HEK293 (cell line): ENCODE results near the gene SLC12A1.

Source experiments
- CTCF ChIA-PET: fragments of 350-600 bp; formaldehyde crosslinking; extraction: SDS; loops from one replicate; lab custom pipeline; 2021; ENCODE audit warnings: antibody characterized with exemption; lab: Yijun Ruan, JAX
- POLR2A ChIA-PET: fragments of 300-600 bp; formaldehyde crosslinking; extraction: SDS; loops from one replicate; lab custom pipeline; 2020; ENCODE audit warnings: antibody characterized with exemption, inconsistent platforms; lab: Yijun Ruan, JAX
- H3K27ac ChIP-seq: fragments of 200-500 bp; sonication (Bioruptor generic); 2 replicates; pipeline ENCODE4 v1.5.1; 2014; ENCODE audit warnings: low read depth, low read length, control low read depth, inconsistent platforms; ENCODE audit errors: extremely low read depth
- H3K36me3 ChIP-seq, 2 experiments: fragments of 200-500 bp in 1 of 2; sonication (Bioruptor generic) in 1 of 2; 1 replicate in 1 of 2; 2 replicates in 1 of 2; pipeline ENCODE4 v1.5.1; 2014 to 2017; ENCODE audit warnings: inconsistent platforms in 2 of 2, low read length in 2 of 2; ENCODE audit not compliant: control insufficient read depth in 2 of 2, insufficient read depth in 1 of 2
- H3K4me1 ChIP-seq: fragments of 200-500 bp; sonication (Bioruptor generic); 2 replicates; pipeline ENCODE4 v1.5.1; 2014; ENCODE audit warnings: mild to moderate bottlenecking, low read length, inconsistent platforms; ENCODE audit not compliant: control insufficient read depth, insufficient read depth
- H3K4me3 ChIP-seq: 2 replicates; pipeline ENCODE4 v1.5.1; 2011; ENCODE audit warnings: low read depth, mild to moderate bottlenecking, control low read depth, low read length, moderate library complexity
- H3K9me3 ChIP-seq: fragments of 200-500 bp; sonication (Bioruptor generic); 2 replicates; pipeline ENCODE4 v1.5.1; 2014; ENCODE audit warnings: low read depth, low read length, inconsistent platforms; ENCODE audit not compliant: control insufficient read depth, insufficient read depth
- PRDM1 ChIP-seq: fragments of 450-650 bp; formaldehyde crosslinking; IDR thresholded peaks from 2 replicates; pipeline ENCODE4; 2016; ENCODE audit warnings: missing biosample characterization, missing genetic modification characterization
- TRIM28 ChIP-seq: IDR thresholded peaks from 2 replicates; pipeline ENCODE4 v1.6.1; 2011; ENCODE audit warnings: low read length, control low read depth, borderline replicate concordance
- ZBTB10 ChIP-seq: fragments of 450-650 bp; formaldehyde crosslinking; IDR thresholded peaks from 2 replicates; pipeline ENCODE4 v1.5.1; 2016; ENCODE audit warnings: missing biosample characterization, missing genetic modification characterization
- ZNF2 ChIP-seq: fragments of 450-650 bp; formaldehyde crosslinking; IDR thresholded peaks from 2 replicates; pipeline ENCODE4 v1.5.1; 2016; ENCODE audit warnings: missing biosample characterization, missing genetic modification characterization
- ZNF223 ChIP-seq: fragments of 450-650 bp; formaldehyde crosslinking; IDR thresholded peaks from 2 replicates; pipeline ENCODE4 v1.5.1; 2016; ENCODE audit warnings: missing biosample characterization, missing genetic modification characterization
- ZNF362 ChIP-seq: fragments of 450-650 bp; formaldehyde crosslinking; IDR thresholded peaks from 2 replicates; pipeline ENCODE4 v1.5.1; 2016; ENCODE audit warnings: missing biosample characterization, missing genetic modification characterization
- ZNF37A ChIP-seq: fragments of 450-650 bp; IDR thresholded peaks from 2 replicates; pipeline ENCODE4 v1.5.1; 2018; ENCODE audit warnings: missing biosample characterization, missing genetic modification characterization
- ZNF404 ChIP-seq: fragments of 450-650 bp; formaldehyde crosslinking; IDR thresholded peaks from 2 replicates; pipeline ENCODE4 v1.5.1; 2017; ENCODE audit warnings: missing biosample characterization, missing genetic modification characterization
- ZNF473 ChIP-seq: fragments of 450-650 bp; formaldehyde crosslinking; IDR thresholded peaks from 2 replicates; pipeline ENCODE4 v1.5.1; 2017; ENCODE audit warnings: missing biosample characterization, missing genetic modification characterization
- ZNF501 ChIP-seq: fragments of 450-650 bp; formaldehyde crosslinking; IDR thresholded peaks from 2 replicates; pipeline ENCODE4 v1.5.1; 2016; ENCODE audit warnings: missing biosample characterization, missing genetic modification characterization
- ZNF596 ChIP-seq: fragments of 450-650 bp; IDR thresholded peaks from 2 replicates; pipeline ENCODE4 v1.5.0; 2018; ENCODE audit warnings: missing biosample characterization, mild to moderate bottlenecking, missing genetic modification characterization, moderate library complexity
- ZNF621 ChIP-seq: fragments of 450-650 bp; formaldehyde crosslinking; IDR thresholded peaks from 2 replicates; pipeline ENCODE4 v1.5.1; 2017; ENCODE audit warnings: missing biosample characterization, missing genetic modification characterization
- ZNF639 ChIP-seq: fragments of 450-650 bp; formaldehyde crosslinking; IDR thresholded peaks from 2 replicates; pipeline ENCODE4 v1.5.1; 2016; ENCODE audit warnings: missing biosample characterization, missing genetic modification characterization
- ZNF707 ChIP-seq: fragments of 450-650 bp; formaldehyde crosslinking; IDR thresholded peaks from 2 replicates; pipeline ENCODE4 v1.5.1; 2016; ENCODE audit warnings: missing biosample characterization, missing genetic modification characterization
- ZNF76 ChIP-seq: fragments of 450-650 bp; formaldehyde crosslinking; IDR thresholded peaks from 2 replicates; pipeline ENCODE4; 2016; ENCODE audit warnings: low read depth, missing biosample characterization, missing genetic modification characterization, borderline replicate concordance
- TF ChIP-seq, protein P1 (sequence below): fragments of 450-650 bp; formaldehyde crosslinking; IDR thresholded peaks from 2 replicates; pipeline ENCODE4 v1.5.1; 2016; ENCODE audit warnings: missing biosample characterization, missing genetic modification characterization

Gene SLC12A1

GRCh38 chr15:48315041-48315440, 108.9 kb downstream of the SLC12A1 start:
- no peak for TF ChIP-seq ZNF596
- TF ChIP-seq ZNF2 (tag by site-specific recombination) = no peak
- TF ChIP-seq ZBTB10 (tag by site-specific recombination) = no peak
- TF ChIP-seq ZNF362 = no peak
- TF ChIP-seq ZNF223 = no peak
- TF ChIP-seq TRIM28 = no peak
- TF ChIP-seq ZNF621 (tag by site-specific recombination) = no peak
- no peak for TF ChIP-seq ZNF404 (tag by site-specific recombination)
- no peak for TF ChIP-seq ZNF639 (tag by site-specific recombination)
- TF ChIP-seq, protein P1, sequence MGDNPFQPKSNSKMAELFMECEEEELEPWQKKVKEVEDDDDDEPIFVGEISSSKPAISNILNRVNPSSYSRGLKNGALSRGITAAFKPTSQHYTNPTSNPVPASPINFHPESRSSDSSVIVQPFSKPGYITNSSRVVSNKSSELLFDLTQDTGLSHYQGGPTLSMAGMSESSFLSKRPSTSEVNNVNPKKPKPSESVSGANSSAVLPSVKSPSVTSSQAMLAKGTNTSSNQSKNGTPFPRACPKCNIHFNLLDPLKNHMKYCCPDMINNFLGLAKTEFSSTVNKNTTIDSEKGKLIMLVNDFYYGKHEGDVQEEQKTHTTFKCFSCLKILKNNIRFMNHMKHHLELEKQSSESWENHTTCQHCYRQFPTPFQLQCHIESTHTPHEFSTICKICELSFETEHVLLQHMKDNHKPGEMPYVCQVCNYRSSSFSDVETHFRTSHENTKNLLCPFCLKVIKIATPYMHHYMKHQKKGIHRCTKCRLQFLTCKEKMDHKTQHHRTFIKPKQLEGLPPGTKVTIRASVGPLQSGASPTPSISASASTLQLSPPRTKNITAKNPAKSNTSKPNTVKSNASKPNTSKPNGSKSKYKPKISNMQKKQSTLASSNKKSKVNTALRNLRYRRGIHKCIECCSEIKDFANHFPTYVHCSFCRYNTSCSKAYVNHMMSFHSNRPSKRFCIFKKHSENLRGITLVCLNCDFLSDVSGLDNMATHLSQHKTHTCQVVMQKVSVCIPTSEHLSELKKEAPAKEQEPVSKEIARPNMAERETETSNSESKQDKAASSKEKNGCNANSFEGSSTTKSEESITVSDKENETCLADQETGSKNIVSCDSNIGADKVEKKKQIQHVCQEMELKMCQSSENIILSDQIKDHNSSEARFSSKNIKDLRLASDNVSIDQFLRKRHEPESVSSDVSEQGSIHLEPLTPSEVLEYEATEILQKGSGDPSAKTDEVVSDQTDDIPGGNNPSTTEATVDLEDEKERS (tag by site-specific recombination) = no peak
- TF ChIP-seq ZNF501 (tag by site-specific recombination) = no peak
- POLR2A ChIA-PET = no interaction called here
- Histone ChIP-seq H3K36me3 (no peaks in the 10 kb centered on the region), H3K27ac (no peak overlapping the region), H3K4me1 (no peaks in the 10 kb centered on the region), H3K4me3 (no peak overlapping the region), H3K9me3 (no peaks in the 10 kb centered on the region)
- CTCF ChIA-PET = no interaction called here

- H3K9me3 ChIP-seq = no peaks in the 10 kb centered on the region
- TF ChIP-seq ZNF707 (tag by site-specific recombination) (no peak), PRDM1 (tag by site-specific recombination) (no peak), ZNF473 (no peak), ZNF37A (tag by site-specific recombination) (no peak), ZNF76 (no peak)
- CTCF ChIA-PET = no interaction called here
- H3K36me3 ChIP-seq = no peaks in the 10 kb centered on the region
- POLR2A ChIA-PET = interaction anchor here (0.9 kb wide), 1 partner anchor 862 kb away, joined by 4 read pairs; no protein-coding TSS in a partner anchor
- no peaks in the 10 kb centered on the region for H3K4me1 ChIP-seq
- H3K4me3 ChIP-seq = no peak overlapping the region
- no peak overlapping the region for H3K27ac ChIP-seq
Measured at GRCh38 chr15:48317221-48317620, 111.1 kb downstream of the SLC12A1 start.
